ENCODE results near the gene MKX. TPM values are rescaled to one million over a fixed set of nuclear protein-coding genes. Genes with fewer than 3 reads are reported as not detected.

MKX gene
- total RNA-seq, 4 donors from 2014 or later, result 0.53 to 1.2 TPM; not detected in 2

DNA sequence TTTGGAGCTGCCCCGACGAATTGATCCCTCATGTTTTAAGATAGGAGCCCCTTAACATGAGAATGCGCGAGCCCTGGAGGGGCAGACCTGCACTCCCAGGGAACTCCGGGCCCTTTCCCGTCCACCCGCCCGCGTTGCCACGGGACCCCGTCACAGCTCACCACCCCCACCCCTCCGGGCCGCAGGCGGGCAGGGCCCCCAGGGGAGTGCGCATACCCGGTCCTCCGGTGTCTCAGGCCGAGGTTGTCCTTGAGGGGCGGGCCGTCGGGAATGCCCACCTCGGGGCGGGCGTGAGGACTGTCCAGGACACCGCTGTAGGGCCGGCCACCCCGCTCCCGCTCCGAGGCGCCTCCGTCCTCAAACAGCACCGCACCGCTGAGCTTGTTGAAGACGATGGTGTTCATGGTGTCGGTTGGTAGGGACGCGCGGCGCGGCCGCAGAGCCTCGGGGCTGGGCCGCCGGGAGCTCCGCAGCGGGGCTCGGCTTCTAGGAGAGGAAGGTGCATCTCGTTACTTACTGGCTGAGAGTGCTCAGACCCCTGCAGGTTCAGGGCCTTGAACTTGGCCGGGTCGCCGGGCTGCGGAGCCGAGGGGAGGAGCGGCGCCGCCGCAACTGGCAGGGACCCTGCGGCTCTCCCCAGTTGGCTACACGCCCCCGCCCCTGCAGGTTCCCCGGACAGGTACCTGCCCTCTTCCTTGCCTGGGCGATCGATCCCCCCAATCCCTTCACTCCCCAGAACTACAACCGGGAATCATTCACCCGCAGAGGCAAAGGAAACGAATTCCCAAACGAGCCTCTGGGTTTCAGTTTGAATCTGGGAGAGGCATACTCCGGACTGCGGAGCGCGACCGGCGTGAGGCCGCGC, 2.4 kb downstream of the MKX start:
- TF ChIP-seq POLR2A (IDR thresholded peaks at IDR 0.05), result no peak
- TF ChIP-seq, protein P1, sequence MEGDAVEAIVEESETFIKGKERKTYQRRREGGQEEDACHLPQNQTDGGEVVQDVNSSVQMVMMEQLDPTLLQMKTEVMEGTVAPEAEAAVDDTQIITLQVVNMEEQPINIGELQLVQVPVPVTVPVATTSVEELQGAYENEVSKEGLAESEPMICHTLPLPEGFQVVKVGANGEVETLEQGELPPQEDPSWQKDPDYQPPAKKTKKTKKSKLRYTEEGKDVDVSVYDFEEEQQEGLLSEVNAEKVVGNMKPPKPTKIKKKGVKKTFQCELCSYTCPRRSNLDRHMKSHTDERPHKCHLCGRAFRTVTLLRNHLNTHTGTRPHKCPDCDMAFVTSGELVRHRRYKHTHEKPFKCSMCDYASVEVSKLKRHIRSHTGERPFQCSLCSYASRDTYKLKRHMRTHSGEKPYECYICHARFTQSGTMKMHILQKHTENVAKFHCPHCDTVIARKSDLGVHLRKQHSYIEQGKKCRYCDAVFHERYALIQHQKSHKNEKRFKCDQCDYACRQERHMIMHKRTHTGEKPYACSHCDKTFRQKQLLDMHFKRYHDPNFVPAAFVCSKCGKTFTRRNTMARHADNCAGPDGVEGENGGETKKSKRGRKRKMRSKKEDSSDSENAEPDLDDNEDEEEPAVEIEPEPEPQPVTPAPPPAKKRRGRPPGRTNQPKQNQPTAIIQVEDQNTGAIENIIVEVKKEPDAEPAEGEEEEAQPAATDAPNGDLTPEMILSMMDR (IDR thresholded peaks at IDR 0.05 in 4 of 5, conservative IDR thresholded peaks at IDR 0.05 in 1 of 5), result no peak
- no peaks in the 10 kb centered on the region for H3K36me3 ChIP-seq
- peak; percentile 15 to 28 for ATAC-seq
- intact Hi-C loops (cut with DNase I; ENCODE audit: low total_unique reads) (loop anchor here (5.0 kb wide), 1 partner anchor 639 kb away; no protein-coding TSS in a partner anchor), in situ Hi-C loops (cut with MboI; ENCODE audit: low sequenced_read_pairs in 4 of 4) (loop anchor here (25.0 kb wide), 2 partner anchors 444 to 644 kb away; no protein-coding TSS in a partner anchor)
- H3K4me3 ChIP-seq, result peak overlapping the region; percentile 60 to 74 (median 64)
- H3K9me3 ChIP-seq, result no peaks in the 10 kb centered on the region
- peak overlapping the region in 2 of 4 donors; percentile 19 to 50 for H3K27ac ChIP-seq
- peaks cover 12 to 47% of the 10 kb centered on the region in 2 donors for H3K4me1 ChIP-seq
- H3K27me3 ChIP-seq, result peaks cover 63 to 84% (median 80%) of the 10 kb centered on the region in 3 donors
- DNase-seq, result no peak

DNA sequence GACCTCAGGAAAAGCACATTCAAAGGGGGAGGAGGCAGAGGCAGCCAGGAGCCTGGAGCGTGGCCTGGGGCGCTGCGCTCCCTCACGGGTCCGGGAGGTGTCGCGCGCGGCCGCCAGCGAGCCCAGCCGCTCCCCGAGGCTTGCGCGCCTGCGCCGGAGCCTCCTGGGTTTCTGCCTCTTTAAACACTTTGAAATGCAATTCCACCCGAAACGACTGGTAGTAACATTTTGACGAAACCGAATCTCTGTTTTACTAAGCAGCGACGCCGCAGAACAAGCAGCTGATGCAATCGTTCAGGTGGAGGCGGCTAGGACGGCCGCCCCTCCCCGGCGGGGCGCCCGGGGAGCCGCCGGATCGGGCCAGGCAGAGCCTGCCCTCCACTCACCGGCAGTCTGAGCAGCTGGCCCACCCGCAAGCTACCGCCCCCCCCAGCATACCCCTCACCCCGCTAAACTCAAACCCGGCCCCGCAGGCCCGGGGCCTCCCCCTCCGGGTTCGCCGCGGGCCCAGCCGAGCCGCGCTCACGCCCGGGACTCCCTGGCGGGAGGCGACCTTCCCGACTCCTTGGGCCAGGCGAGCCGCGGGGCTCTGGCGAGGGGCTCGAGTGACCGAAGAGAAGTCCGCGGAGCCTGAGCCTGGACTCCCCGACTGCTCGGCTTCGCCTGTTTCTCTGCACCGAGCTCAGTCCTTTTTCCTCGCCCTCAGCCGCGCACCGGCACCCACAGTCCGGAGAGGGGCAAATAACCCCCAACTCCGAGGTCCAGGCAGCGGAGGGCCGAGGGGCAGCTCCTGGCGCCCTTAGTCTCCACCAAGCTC, 3.2 kb downstream of the MKX start:
- in situ Hi-C loops (cut with MboI; ENCODE audit: low sequenced_read_pairs in 4 of 4), result loop anchor here (25.0 kb wide), 2 partner anchors 445 to 645 kb away; no protein-coding TSS in a partner anchor
- DNase-seq, result peak; percentile 35 to 52
- peak; percentile 71 to 78 for ATAC-seq
- intact Hi-C loops (cut with DNase I; ENCODE audit: low total_unique reads), result loop anchor here (1.0 to 5.0 kb wide), 3 partner anchors 437 to 640 kb away; no protein-coding TSS in a partner anchor
- Histone ChIP-seq H3K4me1 (peaks cover 12 to 47% of the 10 kb centered on the region in 2 donors), H3K9me3 (no peaks in the 10 kb centered on the region), H3K4me3 (peak overlapping the region; percentile 60 to 74 (median 64)), H3K36me3 (no peaks in the 10 kb centered on the region), H3K27ac (peak overlapping the region in 3 of 4 donors; percentile 5 to 50 (median 19)), H3K27me3 (peaks cover 55 to 76% (median 72%) of the 10 kb centered on the region in 3 donors)
- TF ChIP-seq, protein P1 (IDR thresholded peaks at IDR 0.05 in 4 of 5, conservative IDR thresholded peaks at IDR 0.05 in 1 of 5), result peak; percentile 50 to 76 (median 64)
- no peak for TF ChIP-seq POLR2A (IDR thresholded peaks at IDR 0.05)

DNA sequence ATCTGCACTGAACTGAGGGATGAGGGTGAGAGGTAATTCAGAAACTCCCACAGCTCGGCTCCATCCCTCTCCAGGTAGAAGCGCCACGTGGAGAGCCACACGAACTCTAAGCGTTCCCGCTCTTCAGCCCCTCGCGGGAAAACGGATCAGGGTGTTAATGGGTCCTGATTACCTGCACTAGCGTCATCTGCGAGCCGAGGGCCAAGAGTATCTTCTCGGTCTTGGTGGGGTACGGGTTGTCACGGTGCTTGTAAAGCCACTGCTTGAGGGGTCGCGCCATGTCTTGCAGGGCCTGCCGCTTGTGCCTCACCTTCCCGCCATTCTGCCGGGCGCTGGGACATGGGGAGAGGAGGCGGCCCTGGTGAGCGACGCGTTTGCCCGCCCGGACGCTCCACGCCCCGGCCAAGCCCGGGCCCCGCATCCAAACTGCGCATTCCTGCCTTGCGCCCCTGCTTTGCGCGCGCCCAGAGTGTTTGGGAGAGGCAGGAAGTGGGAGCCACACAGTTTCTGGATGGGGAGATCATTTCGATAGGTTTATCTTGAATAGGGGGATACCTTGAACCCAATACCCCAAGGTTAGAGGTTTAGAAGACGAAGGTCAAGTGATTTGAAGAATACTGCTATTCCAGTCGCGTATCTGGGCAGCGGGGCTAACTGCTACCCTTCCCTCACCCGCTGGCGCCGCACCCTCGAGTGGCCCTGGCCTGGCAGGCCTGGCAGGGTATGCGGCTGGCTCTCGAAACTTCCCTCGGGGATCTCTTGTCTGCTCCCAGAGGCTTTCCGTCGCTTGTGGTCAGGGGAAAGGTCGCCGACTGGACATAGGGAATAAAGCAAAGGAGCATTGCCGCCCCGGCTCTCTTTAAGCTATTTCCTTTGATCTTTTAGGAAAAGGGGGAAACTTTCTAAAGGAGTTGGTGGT, 4.2 kb downstream of the MKX start:
- Histone ChIP-seq H3K9me3 (no peaks in the 10 kb centered on the region), H3K4me3 (peak overlapping the region; percentile 60 to 74 (median 64)), H3K36me3 (no peaks in the 10 kb centered on the region), H3K4me1 (peaks cover 12 to 47% of the 10 kb centered on the region in 2 donors), H3K27me3 (peaks cover 45 to 66% (median 62%) of the 10 kb centered on the region in 3 donors), H3K27ac (no peak overlapping the region)
- intact Hi-C loops (cut with DNase I; ENCODE audit: low total_unique reads) (loop anchor here (1.0 to 5.0 kb wide), 3 partner anchors 438 to 641 kb away; no protein-coding TSS in a partner anchor), in situ Hi-C loops (cut with MboI; ENCODE audit: low sequenced_read_pairs in 4 of 4) (loop anchor here (25.0 kb wide), 2 partner anchors 446 to 646 kb away; no protein-coding TSS in a partner anchor)
- DNase-seq (no peak), ATAC-seq (no peak)
- TF ChIP-seq, protein P1 (IDR thresholded peaks at IDR 0.05 in 4 of 5, conservative IDR thresholded peaks at IDR 0.05 in 1 of 5), result no peak
- no peak for TF ChIP-seq POLR2A (IDR thresholded peaks at IDR 0.05)
